Breast epithelium (tissue), 4 donors: Measurements from ENCODE around the gene STEEP1. TPM values are rescaled to one million over a fixed set of nuclear protein-coding genes. Genes with fewer than 3 reads are reported as not detected.

Experiments
- DNase-seq, 2 donors: peaks; one replicate each; pipeline ENCODE4 v3.0.0-alpha.2; 2019; ENCODE audit warnings: low spot score in 2 of 2
- H3K27ac ChIP-seq, 2 donors: fragments of 200-600 bp; sonication (generic) in 1 of 2; one replicate each; pipeline ENCODE4 v1.5.1; 2016 to 2019; ENCODE audit warnings: mild to moderate bottlenecking in 1 of 2
- H3K27me3 ChIP-seq, 2 donors: fragments of 200-600 bp; sonication (generic) in 1 of 2; one replicate each; pipeline versions ENCODE4 v1.5.1 to v1.6.0; 2017 to 2019; ENCODE audit warnings: control low read depth in 1 of 2, mild to moderate bottlenecking in 1 of 2
- H3K36me3 ChIP-seq: fragments of 200-600 bp; one replicate; pipeline ENCODE4 v1.5.1; 2019
- H3K4me1 ChIP-seq, 2 donors: fragments of 200-600 bp; sonication (generic); one replicate each; pipeline ENCODE4 v1.5.1; 2016 to 2019; ENCODE audit warnings: control low read depth in 1 of 2
- H3K4me3 ChIP-seq, 3 donors: fragments of 200-600 bp; sonication (generic); 1 replicate in 2 of 3; 2 replicates in 1 of 3; pipeline ENCODE4 v1.5.1; 2016 to 2019; ENCODE audit warnings: mild to moderate bottlenecking in 3 of 3, moderate library complexity in 2 of 3
- H3K9me3 ChIP-seq, 2 donors: fragments of 200-600 bp; sonication (generic) in 1 of 2; one replicate each; pipeline ENCODE4 v1.5.1; 2016 to 2019; ENCODE audit warnings: control low read depth in 1 of 2
- CTCF ChIP-seq, 3 donors: fragments of 450-650 bp; IDR thresholded peaks; one replicate each; pipeline ENCODE4 v1.5.1; 2016 to 2017; ENCODE audit warnings: antibody characterized with exemption in 3 of 3, mild to moderate bottlenecking in 3 of 3, moderate library complexity in 3 of 3
- POLR2A ChIP-seq: fragments of 450-650 bp; IDR thresholded peaks from one replicate; pipeline ENCODE4 v1.6.1; 2016; ENCODE audit warnings: antibody characterized with exemption, mild to moderate bottlenecking, moderate library complexity
- POLR2AphosphoS5 ChIP-seq, 3 donors: sonication (generic); formaldehyde crosslinking; IDR thresholded peaks; one replicate each; pipeline ENCODE4 v1.6.1; 2017; ENCODE audit warnings: antibody characterized with exemption in 3 of 3
- intact Hi-C: fragments of 100-400 bp; cut with DNase I; formaldehyde crosslinking; loops from one replicate; pipeline ENCODE4 v1.15.1; 2023; ENCODE audit warnings: low total_unique reads
- total RNA-seq, 3 donors: library from RNA; depleted of rRNA; stranded (reverse); fragments of >200 nt; gene quantifications; one replicate each; pipeline ENCODE4 v1.1.0, GENCODE V29; 2016

Gene STEEP1
- total RNA-seq: 10 to 100 TPM; 27.2 to 38.3 (median 32.0) TPM

GRCh38 chrX:119565107-119565663, at the start of gene STEEP1:
Gene STEEP1 (minus strand): TSS chrX:119565409. CDS start chrX:119565355, 54 bp downstream.
- intact Hi-C loops: no loop called here
- H3K9me3 ChIP-seq: no peaks in the 10 kb centered on the region
- peak; percentile 78 to 82 for DNase-seq
- H3K36me3 ChIP-seq: no peaks in the 10 kb centered on the region
- peak within 1 kb of the TSS; percentile 50 to 73 (median 55) for H3K4me3 ChIP-seq
- H3K27me3 ChIP-seq: no peaks in the 10 kb centered on the region
- TF ChIP-seq CTCF (IDR thresholded peaks at IDR 0.05): no peak
- TF ChIP-seq POLR2AphosphoS5 (IDR thresholded peaks at IDR 0.05): peak; percentile 74 to 87 (median 76)
- no peak for TF ChIP-seq POLR2A
- H3K4me1 ChIP-seq: no peaks in the 10 kb centered on the region
- H3K27ac ChIP-seq: peak within 1 kb of the TSS; percentile 77 to 86

DNA sequence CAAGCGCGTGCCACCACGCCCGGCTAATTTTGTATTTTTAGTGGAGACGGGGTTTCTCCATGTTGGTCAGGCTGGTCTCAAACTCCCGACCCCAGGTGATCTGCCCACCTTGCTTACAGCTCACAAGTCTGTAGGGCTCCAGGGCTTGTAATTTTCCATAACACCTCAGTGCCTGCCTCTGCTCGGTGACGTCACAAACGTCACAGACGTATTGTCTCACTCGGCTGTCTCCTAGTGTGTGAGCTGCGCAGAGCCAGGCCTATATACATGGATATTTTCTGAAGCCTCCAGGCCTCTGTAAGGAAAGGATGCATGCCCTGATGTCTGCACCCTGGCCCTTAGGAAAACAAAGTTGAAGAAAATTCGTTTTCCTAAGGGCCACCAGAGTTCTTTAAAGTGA, 49.6 kb upstream of the STEEP1 start:
- Histone ChIP-seq H3K4me3 (no peak overlapping the region), H3K9me3 (no peaks in the 10 kb centered on the region), H3K27ac (no peak overlapping the region), H3K4me1 (no peaks in the 10 kb centered on the region), H3K36me3 (no peaks in the 10 kb centered on the region), H3K27me3 (no peaks in the 10 kb centered on the region)
- DNase-seq: no peak
- intact Hi-C loops: no loop called here
- TF ChIP-seq POLR2AphosphoS5 (IDR thresholded peaks at IDR 0.05) (no peak), CTCF (IDR thresholded peaks at IDR 0.05) (no peak), POLR2A (no peak)

DNA sequence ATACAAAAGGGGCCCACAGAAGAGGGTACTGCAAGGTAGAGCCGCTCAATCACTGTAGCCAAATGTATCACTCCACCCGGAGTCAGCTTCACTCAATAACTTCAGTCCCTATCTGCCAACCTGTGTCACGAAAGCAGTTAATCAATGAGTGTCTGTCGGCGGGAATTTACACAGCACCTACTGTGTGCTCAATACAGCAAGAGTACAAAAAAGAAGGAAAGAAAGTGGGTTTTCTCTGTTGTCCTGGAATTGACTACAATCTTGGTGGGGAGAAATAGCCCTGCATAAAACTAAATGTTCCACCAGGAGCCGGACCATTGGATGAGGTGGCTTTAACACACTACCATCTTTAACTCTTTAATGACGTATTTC, 41.8 kb upstream of the STEEP1 start:
- peak overlapping the region; percentile 65 to 74 (median 71) for H3K4me3 ChIP-seq
- H3K9me3 ChIP-seq: no peaks in the 10 kb centered on the region
- TF ChIP-seq POLR2A (no peak), POLR2AphosphoS5 (IDR thresholded peaks at IDR 0.05) (no peak), CTCF (IDR thresholded peaks at IDR 0.05) (no peak)
- no peaks in the 10 kb centered on the region for H3K4me1 ChIP-seq
- H3K36me3 ChIP-seq: no peaks in the 10 kb centered on the region
- intact Hi-C loops: no loop called here
- H3K27ac ChIP-seq: peak overlapping the region; percentile 90
- DNase-seq: no peak
- peaks cover 0 to 11% of the 10 kb centered on the region in 2 donors for H3K27me3 ChIP-seq

GRCh38 chrX:119606280-119607017, 41.2 kb upstream of the STEEP1 start, which contains the start of gene NKRF:
Gene NKRF (minus strand): TSS chrX:119606424.
- H3K4me1 ChIP-seq: no peaks in the 10 kb centered on the region
- DNase-seq: peak; percentile 85 to 87

More at GRCh38 chrX:119606280-119607017, 41.2 kb upstream of the STEEP1 start, which contains the start of gene NKRF:
- Histone ChIP-seq H3K27ac (peak within 1 kb of the TSS; percentile 90), H3K9me3 (no peaks in the 10 kb centered on the region), H3K27me3 (peaks cover 0 to 11% of the 10 kb centered on the region in 2 donors), H3K36me3 (no peaks in the 10 kb centered on the region), H3K4me3 (peak within 1 kb of the TSS; percentile 65 to 74 (median 71))
- TF ChIP-seq POLR2AphosphoS5 (IDR thresholded peaks at IDR 0.05) (peak; percentile 39 to 88 (median 74)), POLR2A (peak; percentile 73), CTCF (IDR thresholded peaks at IDR 0.05) (no peak)
- intact Hi-C loops: no loop called here
